Kidney epithelial cell (primary cell): ENCODE results near the gene ITGBL1. TPM values are rescaled to one million over a fixed set of nuclear protein-coding genes. Genes with fewer than 3 reads are reported as not detected.

ENCODE experiments used
- DNase-seq: peaks from one replicate; pipeline ENCODE4 v3.0.0-alpha.2; 2010; ENCODE audit warnings: low read depth
- H3K27me3 ChIP-seq: 2 replicates; pipeline ENCODE4 v1.6.0; 2011; ENCODE audit warnings: low read length; ENCODE audit not compliant: control insufficient read depth, insufficient read depth
- H3K36me3 ChIP-seq: 2 replicates; pipeline ENCODE4 v1.5.1; 2011; ENCODE audit warnings: low read length; ENCODE audit not compliant: control insufficient read depth, insufficient read depth
- H3K4me3 ChIP-seq: 2 replicates; pipeline ENCODE4 v1.5.1; 2011; ENCODE audit warnings: low read depth, mild to moderate bottlenecking, control low read depth, low read length
- CTCF ChIP-seq: IDR thresholded peaks from 2 replicates; pipeline ENCODE4 v1.5.1; 2011; ENCODE audit warnings: mild to moderate bottlenecking, moderate library complexity, low read length, control low read depth, inconsistent platforms; ENCODE audit not compliant: insufficient read depth, poor library complexity, severe bottlenecking
- total RNA-seq: library from RNA; depleted of rRNA; stranded (reverse); fragments of >200 nt; gene quantifications from 2 replicates; pipeline ENCODE4 v1.2.3, GENCODE V29; 2015

The ITGBL1 gene
- total RNA-seq, 1 donor from 2014 or later: 0.21 TPM

- Histone ChIP-seq H3K36me3 (no peaks in the 10 kb centered on the region), H3K27me3 (no peaks in the 10 kb centered on the region), H3K4me3 (no peak overlapping the region)
- DNase-seq: no peak
- no peak for TF ChIP-seq CTCF
These were observed 35.0 kb downstream of the ITGBL1 start for GRCh38 chr13:101487438-101487830.

GRCh38 chr13:101488734-101489133 lies 36.3 kb downstream of the ITGBL1 start:
- H3K27me3 ChIP-seq: no peaks in the 10 kb centered on the region
- no peak overlapping the region for H3K4me3 ChIP-seq
- DNase-seq: no peak
- no peaks in the 10 kb centered on the region for H3K36me3 ChIP-seq
- no peak for TF ChIP-seq CTCF

- Histone ChIP-seq H3K27me3 (no peaks in the 10 kb centered on the region), H3K4me3 (no peak overlapping the region), H3K36me3 (no peaks in the 10 kb centered on the region)
- no peak for TF ChIP-seq CTCF
- DNase-seq: no peak
These were observed 37.3 kb downstream of the ITGBL1 start for GRCh38 chr13:101489643-101490405.

GRCh38 chr13:101490406-101491015 lies 38.0 kb downstream of the ITGBL1 start:
- no peaks in the 10 kb centered on the region for H3K36me3 ChIP-seq
- no peak overlapping the region for H3K4me3 ChIP-seq
- DNase-seq: no peak
- no peak for TF ChIP-seq CTCF
- H3K27me3 ChIP-seq: no peaks in the 10 kb centered on the region

GRCh38 chr13:101492251-101492910 lies 39.9 kb downstream of the ITGBL1 start:
- DNase-seq: no peak
- no peak for TF ChIP-seq CTCF
- no peaks in the 10 kb centered on the region for H3K36me3 ChIP-seq
- no peak overlapping the region for H3K4me3 ChIP-seq
- H3K27me3 ChIP-seq: no peaks in the 10 kb centered on the region
